Lung (tissue), 12 donors: Measurements from ENCODE around the gene ELAPOR2. TPM values are rescaled to one million over a fixed set of nuclear protein-coding genes. Genes with fewer than 3 reads are reported as not detected.

Experiments used
- ATAC-seq: fragments of 200-7000 bp; cut with Tn5 transposase; one replicate; pipeline ENCODE4 v1.9.1; 2020; ENCODE audit warnings: moderate number of reproducible peaks; ENCODE audit not compliant: insufficient read depth, low FRiP score
- DNase-seq, 3 donors: peaks; one replicate each; pipeline ENCODE4 v3.0.0-alpha.2; 2013 to 2017
- H3K27ac ChIP-seq, 2 donors: one replicate each; pipeline ENCODE4 v1.5.1; 2013; ENCODE audit warnings: mild to moderate bottlenecking in 2 of 2, moderate library complexity in 2 of 2, control low read depth in 1 of 2, inconsistent platforms in 1 of 2, low read depth in 1 of 2, low read length in 1 of 2
- H3K27me3 ChIP-seq, 3 donors: one replicate each; pipeline ENCODE4 v1.5.1; 2013; ENCODE audit warnings: low read length in 2 of 3; ENCODE audit not compliant: control insufficient read depth in 3 of 3, insufficient read depth in 3 of 3
- H3K36me3 ChIP-seq, 4 donors: one replicate each; pipeline ENCODE4 v1.5.1; 2013; ENCODE audit warnings: low read length in 4 of 4, mild to moderate bottlenecking in 1 of 4, moderate library complexity in 1 of 4; ENCODE audit not compliant: control insufficient read depth in 4 of 4, insufficient read depth in 4 of 4
- H3K4me1 ChIP-seq, 5 donors: one replicate each; pipeline ENCODE4 v1.5.1; 2013; ENCODE audit warnings: low read length in 5 of 5, mild to moderate bottlenecking in 2 of 5, moderate library complexity in 1 of 5; ENCODE audit not compliant: control insufficient read depth in 5 of 5, insufficient read depth in 5 of 5
- H3K4me3 ChIP-seq: one replicate; pipeline ENCODE4 v1.5.1; 2013; ENCODE audit warnings: mild to moderate bottlenecking, control low read depth, moderate library complexity
- H3K9ac ChIP-seq, 2 donors: one replicate each; pipeline ENCODE4 v1.5.1; 2013; ENCODE audit warnings: low read length in 2 of 2, control low read depth in 1 of 2; ENCODE audit not compliant: insufficient read depth in 1 of 2
- H3K9me3 ChIP-seq, 4 donors: one replicate each; pipeline ENCODE4 v1.5.1; 2013; ENCODE audit warnings: low read length in 3 of 4, mild to moderate bottlenecking in 1 of 4, moderate library complexity in 1 of 4; ENCODE audit not compliant: control insufficient read depth in 4 of 4, insufficient read depth in 3 of 4
- CTCF ChIP-seq: IDR thresholded peaks from 2 replicates; pipeline ENCODE4 v1.5.1; 2012; ENCODE audit warnings: mild to moderate bottlenecking; ENCODE audit errors: control extremely low read depth, extremely low read depth
- WGBS, 2 donors: extraction: QIAGEN DNeasy Blood & Tissue Kit; methylation state at CpG; one replicate each; pipeline ENCODE4 v1.1.7; 2013; 5-methylcytosine and 5-hydroxymethylcytosine counted together
- polyA plus RNA-seq, 2 donors: library from polyadenylated mRNA; stranded (reverse); fragments of 200-250 nt; gene quantifications; one replicate each; pipeline ENCODE4 v1.2.1, GENCODE V29; 2013
- total RNA-seq, 2 donors: library from RNA; depleted of rRNA in 1 of 2; stranded (reverse); fragments of >200 nt in 1 of 2; gene quantifications; one replicate each; pipeline ENCODE4 v1.2.1, GENCODE V29; 2014 to 2021
- donor health status: control.
- donor health status: control.
- donor health status: Bipolar disorder and iron deficiency.
- donor health status: healthy.
- donor health status: DM: yes; HTN: yes; CAD: no.

The ELAPOR2 gene
- total and polyA plus RNA-seq, 4 donors = 16.1 to 64.1 (median 38.2) TPM

GRCh38 chr7:87016606-87017005 is 42.8 kb downstream of the ELAPOR2 start:
- H3K36me3 ChIP-seq = no peaks in the 10 kb centered on the region
- H3K9me3 ChIP-seq = no peaks in the 10 kb centered on the region
- DNase-seq (no peak), ATAC-seq (no peak)
- no peak overlapping the region for H3K9ac ChIP-seq
- no peaks in the 10 kb centered on the region for H3K27me3 ChIP-seq
- H3K4me3 ChIP-seq = no peak overlapping the region
- no peak for TF ChIP-seq CTCF
- H3K4me1 ChIP-seq = no peaks in the 10 kb centered on the region
- WGBS, 2 donors = 79 to 80% methylated on average over 4 of the region's 4 CpGs
- H3K27ac ChIP-seq = no peak overlapping the region

- Histone ChIP-seq H3K36me3 (no peaks in the 10 kb centered on the region), H3K27ac (no peak overlapping the region), H3K4me1 (no peaks in the 10 kb centered on the region), H3K27me3 (no peaks in the 10 kb centered on the region), H3K9ac (no peak overlapping the region), H3K4me3 (no peak overlapping the region), H3K9me3 (no peaks in the 10 kb centered on the region)
- DNase-seq (no peak), ATAC-seq (no peak)
- no peak for TF ChIP-seq CTCF
- 85 to 89% methylated on average over 2 of the region's 2 CpGs for WGBS, 2 donors
Observed at GRCh38 chr7:87013840-87014190, 45.6 kb downstream of the ELAPOR2 start.

GRCh38 chr7:87013136-87013839 is 46.2 kb downstream of the ELAPOR2 start:
- no peaks in the 10 kb centered on the region for H3K9me3 ChIP-seq
- TF ChIP-seq CTCF = no peak
- no peak overlapping the region for H3K9ac ChIP-seq
- DNase-seq = no peak
- no peaks in the 10 kb centered on the region for H3K4me1 ChIP-seq
- no peaks in the 10 kb centered on the region for H3K27me3 ChIP-seq
- 51 to 69% methylated on average over 3 of the region's 3 CpGs for WGBS, 2 donors
- ATAC-seq = no peak
- H3K36me3 ChIP-seq = no peaks in the 10 kb centered on the region
- no peak overlapping the region for H3K27ac ChIP-seq
- H3K4me3 ChIP-seq = no peak overlapping the region

Other genes starting within 250 kb of the ELAPOR2 start
- gene DMTF1, start 92.8 kb upstream of the ELAPOR2 start, total RNA-seq = 100 to 1,000 TPM in 1 of 2 donors, 10 to 100 TPM in 1; 60.8 to 254 TPM
- 10 to 100 TPM; 24.3 to 44.5 TPM for gene DMTF1, start 92.8 kb upstream of the ELAPOR2 start, polyA plus RNA-seq
- gene TMEM243, start 160.1 kb upstream of the ELAPOR2 start, total RNA-seq = 10 to 100 TPM; 79.6 to 90.5 TPM
- 100 to 1,000 TPM in 1 of 2 donors, 10 to 100 TPM in 1; 58.1 to 120 TPM for gene TMEM243, start 160.1 kb upstream of the ELAPOR2 start, polyA plus RNA-seq